Measurements from ENCODE around the gene RRP1B. TPM values are rescaled to one million over a fixed set of nuclear protein-coding genes. Genes with fewer than 3 reads are reported as not detected.

Gene RRP1B
- total and polyA plus RNA-seq, 12 donors: 5.7 to 18.6 (median 15.7) TPM

- Histone ChIP-seq H3K4me3 (no peak overlapping the region), H3K27me3 (no peaks in the 10 kb centered on the region), H3K4me1 (replicated peaks in 1 of 2) (no peaks in the 10 kb centered on the region), H3K9me3 (replicated peaks in 1 of 3) (no peaks in the 10 kb centered on the region), H3K27ac (no peak overlapping the region), H3K36me3 (replicated peaks in 1 of 2) (peaks cover 0 to 61% of the 10 kb centered on the region in 2 donors)
- intact Hi-C loops (cut with DNase I): no loop called here
- WGBS, 4 donors: 97% methylated on average over 18 of the region's 18 CpGs
- no peak for DNase-seq
- TF ChIP-seq CTCF (IDR thresholded peaks at IDR 0.05): no peak
- no peak for TF ChIP-seq POLR2A (IDR thresholded peaks at IDR 0.05)
Observed at GRCh38 chr21:43744725-43745124, 85.4 kb downstream of the RRP1B start.

Small RNAs within 50 kb of the gene (microRNA-seq; reads per million reads assigned to microRNA genes)
- gene MIR6070: 0 reads per million in 3 donors

Small RNAs within 50 kb of the gene (small RNA-seq; reads per million reads assigned to genes)
- gene MIR6070: 0 reads per million in 2 donors

Other genes with a start within 250 kb of the RRP1B start
- gene SIK1, start 232.4 kb upstream of the RRP1B start, total RNA-seq: 100 to 1,000 TPM in 1 of 9 donors, 10 to 100 TPM in 2, 1 to 10 TPM in 4, under 1 TPM in 2; 0.55 to 171 (median 4.1) TPM
- 10 to 100 TPM in 1 of 3 donors, 1 to 10 TPM in 1, under 1 TPM in 1; 0.84 to 13.2 (median 5.6) TPM for gene SIK1, start 232.4 kb upstream of the RRP1B start, polyA plus RNA-seq
- 1 to 10 TPM in 2 of 9 donors, under 1 TPM in 5, not detected in 2; 0.23 to 1.5 (median 0.47) TPM for gene HSF2BP, start 72 bp upstream of the RRP1B start, total RNA-seq
- under 1 TPM; 0.27 to 0.40 (median 0.35) TPM for gene HSF2BP, start 72 bp upstream of the RRP1B start, polyA plus RNA-seq
- gene PDXK, start 59.6 kb downstream of the RRP1B start, total RNA-seq: 100 to 1,000 TPM in 5 of 9 donors, 10 to 100 TPM in 4; 43.0 to 202 (median 108) TPM
- 10 to 100 TPM; 76.8 to 98.0 (median 92.5) TPM for gene PDXK, start 59.6 kb downstream of the RRP1B start, polyA plus RNA-seq
- 10 to 100 TPM in 8 of 9 donors, 1 to 10 TPM in 1; 9.5 to 72.0 (median 23.0) TPM for gene CSTB, start 116.7 kb downstream of the RRP1B start, total RNA-seq
- 100 to 1,000 TPM; 116 to 143 (median 127) TPM for gene CSTB, start 116.7 kb downstream of the RRP1B start, polyA plus RNA-seq
- gene RRP1, start 130.0 kb downstream of the RRP1B start, total RNA-seq: 10 to 100 TPM; 12.8 to 24.6 (median 19.3) TPM
- gene RRP1, start 130.0 kb downstream of the RRP1B start, polyA plus RNA-seq: 10 to 100 TPM; 16.5 to 29.8 (median 22.9) TPM
- gene AGPAT3, start 205.7 kb downstream of the RRP1B start, total RNA-seq: 10 to 100 TPM; 31.1 to 88.9 (median 58.9) TPM
- gene AGPAT3, start 205.7 kb downstream of the RRP1B start, polyA plus RNA-seq: 10 to 100 TPM; 25.3 to 27.8 (median 26.0) TPM